Spleen (tissue), 7 donors: Measurements from ENCODE around the gene ARHGEF2.
"Not testable (repeated sequence)": the region's sequence is repeated elsewhere in the genome, so short reads cannot be mapped to it uniquely, and the experiment has no call there.

ENCODE experiments used
- POLR2A ChIP-seq, 3 donors: fragments of 450-650 bp; IDR thresholded peaks; one replicate each; pipeline ENCODE4 v1.5.1; 2017; ENCODE audit warnings: antibody characterized with exemption in 3 of 3, mild to moderate bottlenecking in 1 of 3
- POLR2AphosphoS5 ChIP-seq, 3 donors: sonication (generic); formaldehyde crosslinking; IDR thresholded peaks; one replicate each; pipeline ENCODE4 v1.5.1; 2017; ENCODE audit warnings: antibody characterized with exemption in 3 of 3
- TF ChIP-seq, protein P1 (sequence below), 11 experiments: fragments of 200-600 bp in 7 of 11; fragments of 450-650 bp in 4 of 11; sonication (generic) in 4 of 11; IDR thresholded peaks in 8 of 11; conservative IDR thresholded peaks in 3 of 11; 1 replicate in 7 of 11; 2 replicates in 4 of 11; pipeline versions ENCODE4 v1.4.0 to v1.8.0; 2016 to 2021; ENCODE audit warnings: antibody characterized with exemption in 11 of 11, inconsistent platforms in 4 of 11, mild to moderate bottlenecking in 1 of 11
- donor health status: DM: no; HTN: no; CAD: no; lungs with moderate emphysema.
- donor health status: DM: no; HTN: no; CAD: no.
- donor health status: DM: no; HTN: no; CAD: no.

DNA sequence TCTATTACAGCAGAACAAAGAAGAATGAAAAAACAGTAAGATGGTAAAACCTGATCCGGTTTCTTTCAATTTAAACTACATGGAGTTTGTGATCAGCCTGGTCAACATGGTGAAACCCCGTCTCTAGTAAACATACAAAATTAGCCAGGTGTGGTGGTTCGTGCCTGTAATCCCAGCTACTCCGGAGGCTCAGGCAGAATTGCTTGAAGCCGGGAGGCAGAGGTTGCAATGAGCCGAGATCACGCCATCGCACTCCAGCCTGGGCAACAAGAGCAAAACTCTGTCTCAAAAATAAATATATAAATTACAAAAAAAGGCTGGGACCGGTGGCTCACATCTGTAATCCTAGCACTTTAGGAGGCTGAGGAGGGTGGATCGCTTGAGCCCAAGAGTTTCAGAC is 47.6 kb downstream of the ARHGEF2 start:
- TF ChIP-seq, protein P1, sequence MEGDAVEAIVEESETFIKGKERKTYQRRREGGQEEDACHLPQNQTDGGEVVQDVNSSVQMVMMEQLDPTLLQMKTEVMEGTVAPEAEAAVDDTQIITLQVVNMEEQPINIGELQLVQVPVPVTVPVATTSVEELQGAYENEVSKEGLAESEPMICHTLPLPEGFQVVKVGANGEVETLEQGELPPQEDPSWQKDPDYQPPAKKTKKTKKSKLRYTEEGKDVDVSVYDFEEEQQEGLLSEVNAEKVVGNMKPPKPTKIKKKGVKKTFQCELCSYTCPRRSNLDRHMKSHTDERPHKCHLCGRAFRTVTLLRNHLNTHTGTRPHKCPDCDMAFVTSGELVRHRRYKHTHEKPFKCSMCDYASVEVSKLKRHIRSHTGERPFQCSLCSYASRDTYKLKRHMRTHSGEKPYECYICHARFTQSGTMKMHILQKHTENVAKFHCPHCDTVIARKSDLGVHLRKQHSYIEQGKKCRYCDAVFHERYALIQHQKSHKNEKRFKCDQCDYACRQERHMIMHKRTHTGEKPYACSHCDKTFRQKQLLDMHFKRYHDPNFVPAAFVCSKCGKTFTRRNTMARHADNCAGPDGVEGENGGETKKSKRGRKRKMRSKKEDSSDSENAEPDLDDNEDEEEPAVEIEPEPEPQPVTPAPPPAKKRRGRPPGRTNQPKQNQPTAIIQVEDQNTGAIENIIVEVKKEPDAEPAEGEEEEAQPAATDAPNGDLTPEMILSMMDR (IDR thresholded peaks at IDR 0.05 in 8 of 11, conservative IDR thresholded peaks at IDR 0.05 in 3 of 11) = not testable (repeated sequence)
- not testable (repeated sequence) for TF ChIP-seq POLR2A, POLR2AphosphoS5 (IDR thresholded peaks at IDR 0.05)
